ENCODE data around the gene RNU6-1.

Gene RNU6-1

DNA sequence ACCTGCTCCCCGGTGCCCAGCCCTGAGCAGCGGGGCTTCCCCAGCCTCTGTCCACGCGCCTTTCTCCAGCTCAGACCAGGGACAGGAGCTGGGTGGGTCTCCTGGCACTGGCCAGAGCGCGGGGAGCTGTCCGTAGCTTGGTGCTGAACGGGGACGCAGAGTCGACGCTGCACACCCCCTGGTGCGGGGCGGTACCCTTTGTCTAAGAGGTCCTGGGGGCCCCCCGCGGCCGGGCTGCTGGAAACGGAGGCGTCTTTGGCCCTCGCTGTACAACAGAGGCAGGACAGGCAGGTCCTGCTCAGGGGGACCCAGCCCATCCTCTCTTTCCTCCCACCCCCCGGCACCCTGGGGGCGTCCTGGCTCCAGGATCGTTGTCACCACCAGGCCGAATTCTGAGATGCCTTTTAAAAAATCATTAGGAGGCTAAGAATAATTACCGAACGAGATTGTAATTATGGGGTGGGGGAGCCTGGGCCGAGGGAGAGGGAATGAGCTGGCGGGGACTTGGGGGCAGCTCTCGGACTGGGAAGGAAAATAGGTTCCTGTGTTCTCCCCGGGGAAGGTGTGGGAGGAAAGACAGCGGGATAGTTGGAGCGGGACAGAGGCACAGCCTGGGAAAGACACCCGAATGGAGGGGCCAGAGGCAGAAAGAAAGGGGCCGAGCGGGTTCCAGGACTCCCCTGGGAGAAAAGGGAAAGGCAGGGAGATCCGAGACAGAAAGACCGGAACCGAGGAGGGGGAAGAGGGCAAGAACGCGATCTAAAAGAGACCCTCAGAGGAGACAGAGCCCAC is 18.7 kb downstream of the RNU6-1 start:
- no peak for DNase-seq (ENCODE audit: low spot score)

DNA sequence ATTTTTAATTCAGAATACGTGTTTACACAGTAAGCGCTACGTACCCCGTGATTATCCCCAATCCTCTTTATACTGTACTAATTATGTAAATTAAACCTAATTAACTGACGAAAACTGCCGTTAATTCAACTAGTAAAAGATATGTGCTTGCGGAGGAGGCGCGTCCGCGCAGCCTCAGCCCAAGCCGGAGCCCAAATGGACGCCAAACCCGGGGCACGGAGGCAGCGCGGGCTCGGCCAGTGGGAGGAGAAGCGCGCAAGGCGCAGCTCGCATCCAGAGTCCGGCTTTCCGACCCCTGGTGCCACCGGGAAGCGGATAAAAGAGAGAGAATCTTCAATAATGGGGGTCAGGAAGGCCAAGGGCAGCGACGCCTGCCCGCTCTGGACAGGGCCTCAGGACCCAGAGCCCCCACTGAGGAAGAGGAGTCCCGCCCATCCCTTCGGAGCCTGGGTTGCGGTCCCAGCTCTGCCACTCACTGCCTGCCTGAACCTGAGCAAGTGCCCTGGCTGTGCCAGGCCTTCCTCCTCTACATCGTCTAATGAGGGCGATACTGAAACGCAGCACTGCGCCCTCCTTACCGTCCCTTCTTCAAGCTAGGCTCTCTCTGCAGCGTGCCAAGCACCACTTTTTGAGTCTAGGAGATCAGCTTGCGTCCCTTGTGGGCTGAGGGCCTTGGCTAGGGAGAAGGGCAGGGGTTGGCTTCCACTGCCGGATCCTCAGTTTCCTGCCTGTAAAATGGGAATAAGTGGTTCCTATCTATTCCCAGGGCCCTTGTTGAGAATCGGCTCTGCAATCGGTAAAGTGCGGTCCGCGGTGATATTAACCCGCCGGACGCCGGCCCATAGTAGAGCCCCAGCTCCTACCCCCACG is 19.5 kb downstream of the RNU6-1 start:
- DNase-seq (ENCODE audit: low spot score), result no peak

DNA sequence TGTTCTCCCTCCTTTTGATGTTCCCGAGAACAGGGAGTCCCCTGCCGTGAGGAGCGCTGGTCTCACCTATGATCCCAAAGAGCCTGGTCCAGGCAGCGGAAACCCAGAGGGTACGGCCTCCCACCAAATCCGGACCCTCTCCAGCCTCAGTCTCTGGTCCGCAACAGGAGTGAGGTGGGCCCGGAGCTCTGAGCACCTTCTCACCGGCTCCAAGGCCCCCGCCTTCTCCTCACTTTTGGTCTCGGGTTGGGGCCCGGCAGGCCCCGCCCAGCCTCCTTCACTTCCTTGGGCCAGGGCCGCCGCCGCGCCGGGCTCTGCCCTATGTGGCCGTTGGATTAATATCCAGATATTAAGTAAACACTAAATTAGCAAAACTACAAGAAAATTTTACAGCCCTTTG is 20.2 kb downstream of the RNU6-1 start:
- DNase-seq (ENCODE audit: low spot score), result no peak

GRCh38 chr15:67818464-67818863 is 21.4 kb downstream of the RNU6-1 start:
- DNase-seq (ENCODE audit: low spot score), result no peak

GRCh38 chr15:67816668-67817067 is 23.2 kb downstream of the RNU6-1 start:
- DNase-seq (ENCODE audit: low spot score), result no peak

DNA sequence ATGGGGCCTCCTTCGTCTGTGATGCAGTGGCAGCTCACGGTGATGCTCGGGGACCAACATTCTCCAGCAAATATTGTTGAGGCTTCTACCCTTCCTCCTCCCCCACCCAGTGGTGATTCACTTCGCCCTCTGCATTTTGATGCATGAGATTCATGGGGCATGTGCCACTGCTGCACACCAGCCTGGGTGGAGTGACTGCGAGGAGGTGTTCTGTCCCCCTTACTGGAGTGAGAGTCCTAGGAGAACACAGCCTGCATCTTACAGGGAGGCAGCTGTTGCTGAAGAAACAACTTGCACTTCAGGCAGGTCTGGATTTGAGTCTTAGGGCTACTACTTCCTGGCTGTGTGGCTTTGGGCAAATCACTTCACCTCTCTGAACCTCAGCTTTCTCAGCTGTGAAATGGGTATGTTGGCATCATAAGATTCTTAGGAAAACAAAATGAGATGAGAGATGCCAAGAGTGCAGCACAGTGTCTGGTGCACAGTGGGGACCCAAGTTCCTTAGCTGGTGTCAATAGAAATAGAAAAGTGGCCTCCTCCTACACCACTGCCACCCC is 24.7 kb downstream of the RNU6-1 start:
- DNase-seq (ENCODE audit: low spot score), result no peak

DNA sequence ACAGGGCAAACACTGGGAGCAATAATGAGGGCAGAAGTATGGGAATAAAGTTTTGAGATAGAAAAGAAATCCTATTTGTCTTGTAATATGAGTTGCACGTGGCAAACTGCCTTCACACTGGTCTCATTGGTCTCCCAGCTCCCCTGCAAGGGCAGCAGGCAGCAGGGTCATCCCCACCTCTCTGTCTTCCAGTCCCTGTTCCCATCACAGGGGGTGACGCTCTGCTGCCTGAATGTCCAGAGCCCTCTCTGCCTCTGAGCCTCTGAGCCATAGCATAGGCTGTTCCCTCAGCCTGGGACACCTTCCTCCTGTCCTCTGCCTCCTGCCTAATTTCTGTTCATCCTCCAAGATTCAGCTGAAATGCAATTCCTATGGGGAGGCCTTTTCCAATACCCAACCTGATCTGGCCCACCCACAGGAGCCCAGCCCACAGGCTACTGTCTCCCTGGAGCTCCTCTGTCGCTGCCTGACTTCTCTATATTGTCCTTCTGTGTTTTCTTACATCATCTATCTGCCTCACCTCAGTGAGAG is 26.7 kb downstream of the RNU6-1 start:
- no peak for DNase-seq (ENCODE audit: low spot score)

- no peak for DNase-seq (ENCODE audit: low spot score)
These were observed 27.6 kb downstream of the RNU6-1 start for GRCh38 chr15:67812241-67812644.

DNA sequence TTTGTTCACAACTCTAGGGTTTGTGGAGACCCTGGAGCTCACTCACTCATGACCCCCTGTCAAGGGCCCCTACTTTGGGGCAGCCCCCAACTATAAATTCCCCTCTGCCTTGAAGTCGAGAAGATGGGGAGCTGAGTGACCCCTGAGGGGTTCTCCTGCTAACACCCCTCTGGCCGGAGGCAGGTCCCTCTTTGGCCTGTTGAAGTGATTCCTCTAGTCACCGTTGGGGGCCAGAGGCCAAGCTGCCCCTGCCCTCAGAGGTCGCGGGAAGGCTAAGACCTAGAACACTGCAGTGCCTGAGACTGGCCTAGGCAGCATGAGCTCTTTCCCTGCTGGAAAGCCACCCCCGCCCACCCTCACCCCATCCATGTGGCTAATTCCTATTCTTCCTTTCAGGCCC is 30.0 kb downstream of the RNU6-1 start:
- DNase-seq (ENCODE audit: low spot score), result no peak

GRCh38 chr15:67809441-67809840 is 30.4 kb downstream of the RNU6-1 start:
- no peak for DNase-seq (ENCODE audit: low spot score)

DNA sequence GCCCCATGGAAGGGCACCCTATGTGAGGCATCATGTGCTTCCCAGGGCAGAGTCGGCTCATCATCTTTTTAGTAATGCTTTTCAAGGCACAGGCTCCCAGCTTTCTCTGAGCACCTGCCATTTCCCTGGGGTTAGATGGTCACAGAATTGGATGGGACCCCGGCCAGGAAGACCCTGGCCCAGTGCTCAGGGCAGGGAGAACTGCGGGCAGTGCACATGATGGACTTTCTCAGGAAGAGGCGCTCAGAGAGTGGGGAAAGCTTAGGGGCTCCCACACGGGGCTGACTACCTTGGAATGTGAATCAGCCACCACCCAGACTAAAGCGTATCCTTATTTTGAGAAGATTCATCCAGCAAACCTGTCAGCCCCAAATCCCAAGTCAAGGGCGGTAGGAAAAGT is 31.0 kb downstream of the RNU6-1 start:
- DNase-seq (ENCODE audit: low spot score), result no peak

GRCh38 chr15:67807836-67808235 is 32.0 kb downstream of the RNU6-1 start:
- DNase-seq (ENCODE audit: low spot score), result no peak

DNA sequence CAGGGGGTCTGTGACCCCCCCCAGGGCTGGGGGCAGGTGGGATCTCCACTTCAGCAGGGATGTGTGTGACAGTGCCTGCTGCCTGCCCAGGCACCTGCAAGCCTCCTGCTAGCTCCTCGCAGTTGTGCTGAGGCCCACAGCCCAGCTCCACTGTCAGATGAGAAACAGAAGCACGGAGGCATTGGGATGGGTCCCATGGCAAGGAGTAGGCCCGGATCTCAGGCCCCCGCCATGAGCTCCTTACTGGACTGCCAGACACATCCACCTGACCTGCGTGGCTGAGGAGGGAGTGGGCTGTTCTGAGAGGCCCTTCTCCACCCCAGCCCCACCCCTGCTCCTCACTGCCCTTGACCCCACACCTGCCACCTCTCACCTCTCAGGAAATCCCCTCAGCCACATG is 32.7 kb downstream of the RNU6-1 start:
- no peak for DNase-seq (ENCODE audit: low spot score)

- no peak for DNase-seq (ENCODE audit: low spot score)
These were observed 33.3 kb downstream of the RNU6-1 start for GRCh38 chr15:67806536-67806935.

DNA sequence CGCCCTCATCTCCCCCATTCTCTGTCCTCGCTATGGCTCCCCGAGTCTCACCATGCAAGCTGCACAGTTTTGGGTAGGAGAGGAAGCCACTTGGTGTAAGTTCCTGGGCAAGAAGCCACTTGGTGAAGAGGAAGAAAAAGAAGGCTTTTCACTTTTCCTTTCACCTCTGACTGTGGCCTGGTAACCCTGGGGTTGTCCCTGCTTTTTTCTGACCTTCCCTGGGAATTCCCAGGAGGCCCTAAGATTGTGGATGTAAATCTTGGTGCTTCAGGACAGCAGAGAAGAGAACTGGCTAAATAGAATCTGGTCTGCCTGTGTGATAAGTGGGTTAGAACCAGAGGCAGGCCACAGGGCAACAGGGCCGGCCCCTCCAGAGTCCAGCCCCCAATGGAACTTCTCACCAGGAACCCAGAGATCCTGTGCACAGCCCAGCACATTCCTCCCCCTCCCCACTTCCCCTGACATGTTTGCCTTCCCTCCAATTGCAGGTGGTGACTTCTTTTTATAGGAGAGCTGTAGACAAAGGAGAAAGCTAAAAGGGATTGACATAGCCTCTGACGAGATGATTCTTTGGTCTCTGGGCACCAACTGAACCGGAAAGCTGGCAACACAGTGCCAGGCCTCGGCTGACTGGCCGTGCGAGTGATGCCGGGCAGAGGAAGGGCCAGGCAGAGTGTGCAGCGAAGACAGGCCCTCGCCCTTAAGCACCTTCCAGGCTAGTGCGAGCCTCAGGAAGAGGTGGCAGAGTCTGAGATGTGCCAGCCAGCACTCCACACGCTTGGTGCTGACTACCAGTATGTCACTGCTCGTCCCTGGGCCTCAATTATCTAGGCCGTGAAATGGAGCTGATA is 34.0 kb downstream of the RNU6-1 start:
- no peak for DNase-seq (ENCODE audit: low spot score)

GRCh38 chr15:67805008-67805665 is 34.7 kb downstream of the RNU6-1 start:
- no peak for DNase-seq (ENCODE audit: low spot score)

- DNase-seq (ENCODE audit: low spot score), result no peak
These were observed 35.6 kb downstream of the RNU6-1 start for GRCh38 chr15:67803996-67804843.

GRCh38 chr15:67803299-67803698 is 36.5 kb downstream of the RNU6-1 start:
- DNase-seq (ENCODE audit: low spot score), result no peak

DNA sequence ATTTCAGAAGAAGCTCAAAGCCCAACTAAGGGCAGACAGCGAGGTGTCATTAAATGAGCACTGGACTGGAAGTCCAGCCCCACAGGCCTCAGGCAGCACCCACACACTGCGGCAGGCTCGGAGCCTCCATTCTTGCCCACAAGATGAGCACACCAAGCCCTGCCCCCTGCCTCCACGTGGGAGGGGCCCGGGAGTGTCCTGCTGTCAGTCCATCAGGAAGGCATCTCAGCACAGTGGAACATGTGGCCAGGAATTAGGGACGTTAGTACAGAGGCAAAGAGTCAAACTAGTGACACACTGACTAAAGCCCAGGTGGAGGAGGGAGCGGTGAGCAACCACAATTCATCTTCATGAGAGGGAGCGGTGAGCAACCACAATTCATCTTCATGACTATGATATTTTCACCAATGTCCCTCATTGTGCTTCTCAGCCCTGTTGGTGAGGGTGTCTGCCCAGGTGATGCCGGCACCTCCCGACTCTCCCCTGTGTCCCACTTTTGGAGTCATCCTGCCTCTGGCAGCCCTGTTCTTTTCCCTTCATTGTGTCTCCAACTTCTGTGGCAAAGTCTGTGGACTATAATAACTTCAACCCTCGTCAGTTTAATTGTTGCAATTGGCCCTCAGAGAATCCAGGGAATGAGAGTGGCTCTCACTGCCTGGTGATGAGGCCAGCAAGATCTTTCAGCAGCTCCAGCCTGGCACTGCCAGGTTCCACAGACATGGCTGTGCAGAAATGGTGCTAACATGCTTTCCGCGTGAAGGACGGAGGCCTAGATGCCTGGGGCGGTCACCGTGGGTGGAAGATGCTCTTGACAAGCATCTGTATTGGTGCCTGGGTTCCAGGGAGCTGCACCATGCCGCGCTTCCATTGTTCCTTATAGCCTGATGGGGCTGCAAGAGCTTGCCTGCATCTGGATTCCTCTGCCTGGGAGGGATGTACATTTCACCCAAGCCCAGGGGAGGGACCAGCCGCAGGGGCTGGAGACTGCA is 37.6 kb downstream of the RNU6-1 start:
- no peak for DNase-seq (ENCODE audit: low spot score)
